HCT116 (cell line): ENCODE measurements around the gene PRAMEF12. TPM values are rescaled to one million over a fixed set of nuclear protein-coding genes. Genes with fewer than 3 reads are reported as not detected.
"Not testable (repeated sequence)": the region's sequence is repeated elsewhere in the genome, so short reads cannot be mapped to it uniquely, and the experiment has no call there.

ENCODE experiments used
- ATAC-seq: fragments of 200-7000 bp; cut with Tn5 transposase; 2 replicates; pipeline ENCODE4 v1.9.1; 2020; ENCODE audit warnings: mild to moderate bottlenecking, moderate library complexity
- BruUV-seq: library from RNA; stranded (reverse); fragments of 400-500 nt; replicated peaks from 2 replicates; lab custom pipeline; 2021; lab: Mats Ljungman, UMichigan
- CTCF ChIA-PET: fragments of 300-600 bp; sonication (Branson Sonifier 250); formaldehyde crosslinking; loops from one replicate; lab custom pipeline; 2021; ENCODE audit warnings: antibody characterized with exemption; lab: Charles Lee
- POLR2A ChIA-PET: fragments of 300-600, 350-600 bp; sonication (Branson Sonifier 250); formaldehyde crosslinking; loops from one replicate; lab custom pipeline; 2021; ENCODE audit warnings: antibody characterized with exemption; lab: Charles Lee
- RAD21 ChIA-PET, 2 experiments: fragments of 300-600 bp; sonication (Branson Sonifier 250); formaldehyde crosslinking; loops; one replicate each; lab custom pipeline; 2023; ENCODE audit warnings: low total read pairs in 2 of 2; ENCODE audit not compliant: uncharacterized antibody in 2 of 2, unreplicated experiment in 2 of 2, low non-redundant PET in 1 of 2; lab: Charles Lee
- DNase-seq: peaks from one replicate; pipeline ENCODE4 v3.0.0-alpha.2; 2010; ENCODE audit warnings: low read depth, low spot score
- H2AFZ ChIP-seq: fragments of 200-600 bp; shearing (Covaris generic), sonication (generic); 2 replicates; pipeline ENCODE4 v1.6.1; 2017; ENCODE audit warnings: low read depth, mixed run types, mixed read lengths, antibody characterized with exemption, low read length; ENCODE audit not compliant: poor library complexity, severe bottlenecking
- H3K27ac ChIP-seq: 2 replicates; pipeline ENCODE4 v1.5.1; 2012; ENCODE audit warnings: low read depth, low read length
- H3K27me3 ChIP-seq: fragments of 200-600 bp; sonication (generic); 2 replicates; pipeline ENCODE4 v1.6.1; 2016; ENCODE audit warnings: mixed run types, low read length, mixed read lengths; ENCODE audit not compliant: insufficient read depth
- H3K36me3 ChIP-seq, 2 experiments: fragments of 200-500 bp in 1 of 2; fragments of 200-600 bp in 1 of 2; sonication (Bioruptor generic) in 1 of 2; sonication (generic) in 1 of 2; 2 replicates each; pipeline versions ENCODE4 v1.5.1 to v1.6.1; 2014 to 2016; ENCODE audit warnings: low read length in 2 of 2, inconsistent platforms in 1 of 2, mixed read lengths in 1 of 2, mixed run types in 1 of 2; ENCODE audit not compliant: insufficient read depth in 2 of 2, control insufficient read depth in 1 of 2
- H3K4me1 ChIP-seq, 2 experiments: fragments of 200-600 bp in 1 of 2; sonication (generic) in 1 of 2; 2 replicates each; pipeline versions ENCODE4 v1.5.1 to v1.6.1; 2012 to 2017; ENCODE audit warnings: low read length in 2 of 2, inconsistent platforms in 1 of 2, mild to moderate bottlenecking in 1 of 2, mixed read lengths in 1 of 2, mixed run types in 1 of 2, moderate library complexity in 1 of 2; ENCODE audit not compliant: insufficient read depth in 2 of 2, control insufficient read depth in 1 of 2
- H3K4me2 ChIP-seq: fragments of 200-600 bp; sonication (generic); 2 replicates; pipeline ENCODE4 v1.6.1; 2017; ENCODE audit warnings: mixed run types, low read length, mixed read lengths
- H3K4me3 ChIP-seq, 2 experiments: fragments of 200-600 bp in 1 of 2; sonication (generic) in 1 of 2; replicated peaks in 1 of 2; 2 replicates each; pipeline ENCODE4 v1.5.1; 2011 to 2016; ENCODE audit warnings: low read length in 2 of 2, control low read depth in 1 of 2, low read depth in 1 of 2, mild to moderate bottlenecking in 1 of 2, mixed read lengths in 1 of 2, mixed run types in 1 of 2
- H3K79me2 ChIP-seq: fragments of 200-600 bp; sonication (generic); 2 replicates; pipeline ENCODE4 v1.6.1; 2017; ENCODE audit warnings: mild to moderate bottlenecking, mixed run types, low read length, moderate library complexity, mixed read lengths; ENCODE audit not compliant: insufficient read depth
- H3K9ac ChIP-seq: fragments of 200-600 bp; sonication (generic); 2 replicates; pipeline ENCODE4 v1.6.1; 2016; ENCODE audit warnings: low read length, mixed read lengths
- H3K9me2 ChIP-seq: fragments of 200-600 bp; sonication (generic), shearing (Covaris generic); 2 replicates; pipeline ENCODE4 v1.6.1; 2017; ENCODE audit warnings: mixed run types, mild to moderate bottlenecking, moderate library complexity; ENCODE audit not compliant: insufficient read depth
- H3K9me3 ChIP-seq, 2 experiments: fragments of 200-500 bp in 1 of 2; fragments of 200-600 bp in 1 of 2; sonication (Bioruptor generic) in 1 of 2; sonication (generic) in 1 of 2; 2 replicates each; pipeline ENCODE4 v1.6.1; 2014 to 2017; ENCODE audit warnings: low read length in 2 of 2, mixed read lengths in 2 of 2, inconsistent platforms in 1 of 2, low read depth in 1 of 2, mild to moderate bottlenecking in 1 of 2, mixed run types in 1 of 2, moderate library complexity in 1 of 2; ENCODE audit not compliant: control insufficient read depth in 1 of 2, insufficient read depth in 1 of 2
- H4K20me1 ChIP-seq: fragments of 200-600 bp; sonication (generic), shearing (Covaris generic); 2 replicates; pipeline ENCODE4 v1.6.1; 2017; ENCODE audit warnings: mixed run types, mild to moderate bottlenecking, moderate library complexity; ENCODE audit not compliant: insufficient read depth
- ELF1 ChIP-seq: IDR thresholded peaks from 2 replicates; pipeline ENCODE4 v1.6.1; 2012; ENCODE audit warnings: low read depth, borderline replicate concordance
- RAD21 ChIP-seq: IDR thresholded peaks from 2 replicates; pipeline ENCODE4 v1.6.1; 2012; ENCODE audit warnings: low read depth, mild to moderate bottlenecking
- REST ChIP-seq: IDR thresholded peaks from 2 replicates; pipeline ENCODE4 v1.6.1; 2012; ENCODE audit warnings: low read depth
- SIN3A ChIP-seq: IDR thresholded peaks from 2 replicates; pipeline ENCODE4 v1.6.1; 2012; ENCODE audit warnings: low read depth
- SP1 ChIP-seq: IDR thresholded peaks from 2 replicates; pipeline ENCODE4 v1.6.1; 2012; ENCODE audit warnings: low read depth
- SRF ChIP-seq: IDR thresholded peaks from 2 replicates; pipeline ENCODE4 v1.6.1; 2012; ENCODE audit warnings: low read depth
- YY1 ChIP-seq: IDR thresholded peaks from 2 replicates; pipeline ENCODE4 v1.6.1; 2011; ENCODE audit warnings: low read length, low read depth, moderate library complexity, mild to moderate bottlenecking; ENCODE audit not compliant: insufficient replicate concordance; ENCODE audit errors: extremely low read depth
- intact Hi-C: fragments of 100-400 bp; cut with micrococcal nuclease; formaldehyde crosslinking; loops from 2 replicates; pipeline ENCODE4 v1.10.0; 2022
- total RNA-seq: library from RNA; stranded (reverse); gene quantifications from one replicate; pipeline ENCODE4 v1.2.1, GENCODE V29; 2021; ENCODE audit not compliant: unreplicated experiment

Gene PRAMEF12
- total RNA-seq, 1 experiment from 2014 or later = not detected

GRCh38 chr1:12811409-12811784 is 37.9 kb downstream of the PRAMEF12 start:
- Histone ChIP-seq H3K4me1 (no peaks in the 10 kb centered on the region), H3K4me3 (no peak overlapping the region), H3K27me3 (0 out of 2 replicates have a peak, but pooled peaks cover 7% of the 10 kb centered on the region), H3K9me3 (no peaks in the 10 kb centered on the region), H3K9me2 (no peaks in the 10 kb centered on the region), H3K79me2 (no peaks in the 10 kb centered on the region), H3K36me3 (no peaks in the 10 kb centered on the region), H3K27ac (no peak overlapping the region), H4K20me1 (no peaks in the 10 kb centered on the region), H3K9ac (no peak overlapping the region), H2AFZ (no peak overlapping the region), H3K4me2 (no peak overlapping the region)
- DNase-seq = no peak
- BruUV-seq = no TSS peak
- ChIA-PET RAD21 (no interaction called here), POLR2A (no interaction called here), CTCF (no interaction called here)
- intact Hi-C loops = no loop called here
- ATAC-seq = no peak
- TF ChIP-seq SIN3A = no peak
- TF ChIP-seq SP1 = no peak
- TF ChIP-seq REST = no peak
- TF ChIP-seq RAD21 = no peak
- no peak for TF ChIP-seq ELF1
- no peak for TF ChIP-seq SRF
- TF ChIP-seq YY1 = no peak

- POLR2A ChIA-PET, H3K9me2 ChIP-seq: not testable (repeated sequence)
Measured at GRCh38 chr1:12819061-12819460, 45.5 kb downstream of the PRAMEF12 start.

More at GRCh38 chr1:12819061-12819460, 45.5 kb downstream of the PRAMEF12 start:
- H3K27me3 ChIP-seq, RAD21 ChIA-PET, CTCF ChIA-PET, H3K36me3 ChIP-seq, ATAC-seq, H3K27ac ChIP-seq, H3K4me3 ChIP-seq, H2AFZ ChIP-seq, H3K4me2 ChIP-seq, H4K20me1 ChIP-seq, BruUV-seq, intact Hi-C loops, H3K79me2 ChIP-seq, DNase-seq, H3K4me1 ChIP-seq, H3K9ac ChIP-seq, H3K9me3 ChIP-seq: not testable (repeated sequence)

Other genes starting within 250 kb of the PRAMEF12 start
- 87.0 TPM for gene DHRS3, start 155.5 kb upstream of the PRAMEF12 start, total RNA-seq
- not detected for gene AADACL4, start 129.7 kb upstream of the PRAMEF12 start, total RNA-seq
- gene AADACL3, start 57.6 kb upstream of the PRAMEF12 start, total RNA-seq = not detected
- not detected for gene CFAP107, start 27.5 kb upstream of the PRAMEF12 start, total RNA-seq
- not detected for gene PRAMEF1, start 17.7 kb downstream of the PRAMEF12 start, total RNA-seq
- gene PRAMEF11, start 57.7 kb downstream of the PRAMEF12 start, total RNA-seq = not detected
- gene HNRNPCL1, start 75.0 kb downstream of the PRAMEF12 start, total RNA-seq = not detected
- gene PRAMEF2, start 83.3 kb downstream of the PRAMEF12 start, total RNA-seq = not detected
- gene PRAMEF4, start 112.5 kb downstream of the PRAMEF12 start, total RNA-seq = not detected
- gene PRAMEF10, start 124.5 kb downstream of the PRAMEF12 start, total RNA-seq = not detected
- gene PRAMEF7, start 142.9 kb downstream of the PRAMEF12 start, total RNA-seq = not detected
- gene PRAMEF6, start 173.8 kb downstream of the PRAMEF12 start, total RNA-seq = not detected